Neural progenitor cell (in vitro differentiated cells): ENCODE data around the gene ANO7.

Experiments used
- CTCF ChIP-seq: fragments of 200-600 bp; sonication (generic); IDR thresholded peaks from 2 replicates; pipeline ENCODE4 v1.5.1; 2017; ENCODE audit warnings: antibody characterized with exemption, mild to moderate bottlenecking
- EZH2 ChIP-seq: fragments of 200-600 bp; sonication (generic); IDR thresholded peaks from 2 replicates; pipeline ENCODE4 v1.6.1; 2017; ENCODE audit warnings: antibody characterized with exemption, mild to moderate bottlenecking, moderate library complexity
- EZH2phosphoT487 ChIP-seq: fragments of 200-600 bp; sonication (generic); IDR thresholded peaks from 2 replicates; pipeline ENCODE4 v1.6.1; 2017; ENCODE audit warnings: antibody characterized with exemption

GRCh38 chr2:241219030-241219382 lies 30.5 kb downstream of the ANO7 start:
- peak; percentile 2 for TF ChIP-seq CTCF
- TF ChIP-seq EZH2phosphoT487 = no peak
- no peak for TF ChIP-seq EZH2
